K562 (cell line): ENCODE data around the gene SHISA5. TPM values are rescaled to one million over a fixed set of nuclear protein-coding genes. Genes with fewer than 3 reads are reported as not detected.

Experiments
- ADNP ChIP-seq: fragments of 200-800 bp; sonication (Bioruptor generic); IDR thresholded peaks from 2 replicates; pipeline ENCODE4 v1.6.1; 2016; ENCODE audit warnings: missing genetic modification characterization, missing compliant biosample characterization
- DDX20 ChIP-seq: fragments of 450-650 bp; IDR thresholded peaks from 2 replicates; pipeline ENCODE4 v1.6.1; 2016; ENCODE audit warnings: missing genetic modification characterization, low read depth, mild to moderate bottlenecking, missing compliant biosample characterization, moderate library complexity
- ELF1 ChIP-seq: fragments of 200-800 bp; sonication (Bioruptor generic); IDR thresholded peaks from 2 replicates; pipeline ENCODE4 v1.6.1; 2016; ENCODE audit warnings: missing genetic modification characterization, missing compliant biosample characterization
- HDAC1 ChIP-seq, 2 experiments: fragments of 450-650 bp; IDR thresholded peaks; 2 replicates each; pipeline ENCODE4 v1.6.1; 2016 to 2017; ENCODE audit warnings: inconsistent platforms in 1 of 2, mild to moderate bottlenecking in 1 of 2, moderate library complexity in 1 of 2
- HIVEP1 ChIP-seq: fragments of 250-450 bp; sonication (Bioruptor Pico); IDR thresholded peaks from 2 replicates; pipeline ENCODE4 v1.4.0; 2020; ENCODE audit warnings: mild to moderate bottlenecking
- HMG20A ChIP-seq: fragments of 450-650 bp; formaldehyde crosslinking; conservative IDR thresholded peaks from 2 replicates; pipeline ENCODE4 v1.4.0; 2020; ENCODE audit warnings: mild to moderate bottlenecking, mixed read lengths
- MAFF ChIP-seq: IDR thresholded peaks from 2 replicates; pipeline ENCODE4 v1.6.1; 2012; ENCODE audit warnings: low read length, improper control_type of control experiment
- POU5F1 ChIP-seq: fragments of 150-350 bp; IDR thresholded peaks from 2 replicates; pipeline ENCODE4 v1.6.1; 2014; ENCODE audit warnings: borderline replicate concordance, low read length, low read depth, mild to moderate bottlenecking; ENCODE audit not compliant: partially characterized antibody
- RB1 ChIP-seq: fragments of 450-650 bp; IDR thresholded peaks from 2 replicates; pipeline ENCODE4 v1.6.1; 2017; ENCODE audit warnings: low read depth, mild to moderate bottlenecking
- RBM15 ChIP-seq: fragments of 200-400 bp; formaldehyde crosslinking; IDR thresholded peaks from 2 replicates; pipeline ENCODE4 v1.6.1; 2018; ENCODE audit warnings: mild to moderate bottlenecking, low read length, moderate library complexity; ENCODE audit not compliant: insufficient read depth
- RBM39 ChIP-seq: fragments of 200-400 bp; formaldehyde crosslinking; optimal IDR thresholded peaks from 2 replicates; pipeline ENCODE3; 2018; ENCODE audit warnings: low read depth, low read length
- RCOR1 ChIP-seq, 2 experiments: IDR thresholded peaks; 2 replicates each; pipeline ENCODE4 v1.6.1; 2012; ENCODE audit warnings: low read depth in 2 of 2, low read length in 2 of 2, borderline replicate concordance in 1 of 2, improper control_type of control experiment in 1 of 2
- SIN3A ChIP-seq, 2 experiments: fragments of 150-350 bp in 1 of 2; IDR thresholded peaks; 2 replicates each; pipeline ENCODE4 v1.6.1; 2011 to 2016; ENCODE audit warnings: borderline replicate concordance in 2 of 2, low read depth in 2 of 2, low read length in 2 of 2, mild to moderate bottlenecking in 2 of 2, moderate library complexity in 2 of 2; ENCODE audit not compliant: control insufficient read depth in 1 of 2
- SMAD3 ChIP-seq: fragments of 450-650 bp; formaldehyde crosslinking; conservative IDR thresholded peaks from 2 replicates; pipeline ENCODE4 v1.4.0; 2020; ENCODE audit warnings: mild to moderate bottlenecking
- SP1 ChIP-seq: sonication (generic); formaldehyde crosslinking; IDR thresholded peaks from 2 replicates; pipeline ENCODE4 v1.8.1; 2022; ENCODE audit warnings: mild to moderate bottlenecking, missing genetic modification reagents
- ZBTB17 ChIP-seq: fragments of 450-650 bp; formaldehyde crosslinking; IDR thresholded peaks from 2 replicates; pipeline ENCODE4 v1.4.0; 2020; ENCODE audit warnings: mild to moderate bottlenecking
- ZNF134 ChIP-seq: fragments of 250-450 bp; sonication (Bioruptor Pico); conservative IDR thresholded peaks from 2 replicates; pipeline ENCODE4 v1.4.0; 2020
- ZNF263 ChIP-seq: sonication (generic); formaldehyde crosslinking; IDR thresholded peaks from 2 replicates; pipeline ENCODE4 v1.8.0; 2022; ENCODE audit warnings: mild to moderate bottlenecking, missing genetic modification reagents, borderline replicate concordance
- ZNF347 ChIP-seq: fragments of 450-650 bp; formaldehyde crosslinking; IDR thresholded peaks from 2 replicates; pipeline ENCODE4 v1.4.0; 2020; ENCODE audit warnings: low read depth, mild to moderate bottlenecking, moderate library complexity
- ZNF699 ChIP-seq: fragments of 250-450 bp; sonication (Bioruptor Pico); IDR thresholded peaks from 2 replicates; pipeline ENCODE4 v1.8.0; 2021; ENCODE audit warnings: mild to moderate bottlenecking, moderate library complexity; ENCODE audit not compliant: insufficient replicate concordance
- polyA plus RNA-seq, 8 experiments: library from polyadenylated mRNA; depleted of rRNA in 4 of 8; stranded (reverse) in 5 of 8; unstranded in 3 of 8; fragments of >200 nt; fragmentation: Nextera tagmentation in 2 of 8; fragmentation: Illumina TruSeq in 1 of 8; extraction: Ambion mirVana in 2 of 8; extraction: Trizol in 1 of 8; gene quantifications; 2 replicates each; pipeline versions ENCODE4 v1.2.1 to v1.2.3, GENCODE V29; 2011 to 2014; ENCODE audit warnings: inconsistent platforms in 1 of 8, missing spikeins in 1 of 8
- total RNA-seq, 7 experiments: library from RNA; depleted of rRNA in 6 of 7; stranded (reverse); fragments of >200 nt in 6 of 7; fragmentation: Illumina TruSeq in 2 of 7; extraction: Trizol in 2 of 7; gene quantifications; 2 replicates each; pipeline versions ENCODE4 v1.2.1 to v1.2.3, GENCODE V29; 2011 to 2021; ENCODE audit warnings: low replicate concordance in 1 of 7
- TF ChIP-seq, protein P1 (sequence below), 2 experiments: fragments of 200-800 bp in 1 of 2; sonication (Bioruptor generic) in 1 of 2; sonication (generic) in 1 of 2; formaldehyde crosslinking in 1 of 2; IDR thresholded peaks in 1 of 2; conservative IDR thresholded peaks in 1 of 2; 2 replicates each; pipeline versions ENCODE4 v1.5.0 to v1.6.1; 2016 to 2020; ENCODE audit warnings: missing compliant biosample characterization in 1 of 2, missing genetic modification characterization in 1 of 2, missing genetic modification reagents in 1 of 2
- TF ChIP-seq, protein P2 (sequence below): sonication (generic); formaldehyde crosslinking; IDR thresholded peaks from 2 replicates; pipeline ENCODE4 v1.8.1; 2023; ENCODE audit warnings: mild to moderate bottlenecking, missing genetic modification reagents
- TF ChIP-seq, protein P3 (sequence below): fragments of 250-450 bp; sonication (Bioruptor Pico); IDR thresholded peaks from 2 replicates; pipeline ENCODE4 v1.5.0; 2021; ENCODE audit warnings: mild to moderate bottlenecking, borderline replicate concordance

SHISA5 gene
- total and polyA plus RNA-seq, 9 of the 15 experiments (the other 6 are each of a cell fraction or from before 2014, with no cell fraction given), result 8.4 to 85.8 (median 56.1) TPM

DNA sequence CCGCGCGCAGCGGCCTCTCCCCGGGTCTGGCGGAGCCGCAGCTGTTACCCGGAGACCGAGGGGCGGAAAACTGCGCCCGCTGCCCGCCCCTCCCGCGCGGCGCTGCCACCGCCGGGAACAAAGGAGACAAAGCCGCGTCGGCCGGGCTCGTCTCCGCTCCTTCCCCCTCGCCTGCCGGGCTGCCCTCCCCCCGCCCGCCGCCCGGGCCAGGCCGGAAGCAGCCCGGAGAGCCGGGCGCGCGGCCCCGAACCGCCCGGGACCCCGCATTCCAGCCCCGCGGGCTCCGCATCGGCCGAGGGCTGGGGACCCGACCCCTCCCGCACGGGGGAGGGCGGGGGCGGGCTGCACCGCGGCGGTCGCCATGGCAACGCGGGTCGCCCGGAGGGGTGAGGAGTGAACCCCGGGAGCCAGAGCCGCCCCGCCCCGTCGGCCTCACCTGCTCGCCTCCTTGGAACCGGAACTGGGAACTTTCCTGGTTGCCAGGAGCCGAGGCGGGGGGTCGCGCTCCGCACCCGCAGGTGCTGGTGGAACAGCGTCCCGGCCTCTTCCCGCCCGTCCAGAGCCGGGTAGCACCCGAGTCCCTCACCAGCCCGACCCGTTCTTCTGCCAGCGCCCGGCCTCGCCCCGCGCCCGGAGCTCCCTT, 74.5 kb downstream of the SHISA5 start (continued):
- TF ChIP-seq, protein P1, sequence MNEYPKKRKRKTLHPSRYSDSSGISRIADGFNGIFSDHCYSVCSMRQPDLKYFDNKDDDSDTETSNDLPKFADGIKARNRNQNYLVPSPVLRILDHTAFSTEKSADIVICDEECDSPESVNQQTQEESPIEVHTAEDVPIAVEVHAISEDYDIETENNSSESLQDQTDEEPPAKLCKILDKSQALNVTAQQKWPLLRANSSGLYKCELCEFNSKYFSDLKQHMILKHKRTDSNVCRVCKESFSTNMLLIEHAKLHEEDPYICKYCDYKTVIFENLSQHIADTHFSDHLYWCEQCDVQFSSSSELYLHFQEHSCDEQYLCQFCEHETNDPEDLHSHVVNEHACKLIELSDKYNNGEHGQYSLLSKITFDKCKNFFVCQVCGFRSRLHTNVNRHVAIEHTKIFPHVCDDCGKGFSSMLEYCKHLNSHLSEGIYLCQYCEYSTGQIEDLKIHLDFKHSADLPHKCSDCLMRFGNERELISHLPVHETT (CRISPR knock-in tag; conservative IDR thresholded peaks at IDR 0.05 in 1 of 2, IDR thresholded peaks at IDR 0.05 in 1 of 2), result 0 out of 4 replicates have a peak, but pooled peaks of 1 of the 2 experiments have one; percentile 29
- TF ChIP-seq, protein P2, sequence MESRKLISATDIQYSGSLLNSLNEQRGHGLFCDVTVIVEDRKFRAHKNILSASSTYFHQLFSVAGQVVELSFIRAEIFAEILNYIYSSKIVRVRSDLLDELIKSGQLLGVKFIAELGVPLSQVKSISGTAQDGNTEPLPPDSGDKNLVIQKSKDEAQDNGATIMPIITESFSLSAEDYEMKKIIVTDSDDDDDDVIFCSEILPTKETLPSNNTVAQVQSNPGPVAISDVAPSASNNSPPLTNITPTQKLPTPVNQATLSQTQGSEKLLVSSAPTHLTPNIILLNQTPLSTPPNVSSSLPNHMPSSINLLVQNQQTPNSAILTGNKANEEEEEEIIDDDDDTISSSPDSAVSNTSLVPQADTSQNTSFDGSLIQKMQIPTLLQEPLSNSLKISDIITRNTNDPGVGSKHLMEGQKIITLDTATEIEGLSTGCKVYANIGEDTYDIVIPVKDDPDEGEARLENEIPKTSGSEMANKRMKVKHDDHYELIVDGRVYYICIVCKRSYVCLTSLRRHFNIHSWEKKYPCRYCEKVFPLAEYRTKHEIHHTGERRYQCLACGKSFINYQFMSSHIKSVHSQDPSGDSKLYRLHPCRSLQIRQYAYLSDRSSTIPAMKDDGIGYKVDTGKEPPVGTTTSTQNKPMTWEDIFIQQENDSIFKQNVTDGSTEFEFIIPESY, result no peak
- no peak for TF ChIP-seq HIVEP1
- no peak for TF ChIP-seq SMAD3 (CRISPR knock-in tag)
- TF ChIP-seq ZNF134, result no peak
- TF ChIP-seq RBM39, result no peak
- no peak for TF ChIP-seq HMG20A (CRISPR knock-in tag)
- TF ChIP-seq ZNF699 (CRISPR knock-in tag), result no peak
- no peak for TF ChIP-seq RBM15
- TF ChIP-seq ZBTB17 (CRISPR knock-in tag), result no peak
- TF ChIP-seq DDX20 (tag), result no peak
- TF ChIP-seq ZNF347 (CRISPR knock-in tag), result no peak
- TF ChIP-seq SIN3A (IDR thresholded peaks at IDR 0.05; ENCODE audit: borderline replicate concordance in 2 of 2, control insufficient read depth in 1 of 2, low read depth in 2 of 2, low read length in 2 of 2), result peak in 1 of 2 experiments; percentile 25; a peak in 1 of 4 replicates
- no peak for TF ChIP-seq ADNP (tag)
- no peak for TF ChIP-seq RB1
- peak; percentile 51; the same call in 1 of the 2 replicates for TF ChIP-seq ELF1
- no peak for TF ChIP-seq MAFF
- no peak for TF ChIP-seq ZNF263 (CRISPR knock-in tag)
- no peak for TF ChIP-seq SP1
- no peak for TF ChIP-seq POU5F1
- no peak for TF ChIP-seq HDAC1 (IDR thresholded peaks at IDR 0.05)
- TF ChIP-seq, protein P3, sequence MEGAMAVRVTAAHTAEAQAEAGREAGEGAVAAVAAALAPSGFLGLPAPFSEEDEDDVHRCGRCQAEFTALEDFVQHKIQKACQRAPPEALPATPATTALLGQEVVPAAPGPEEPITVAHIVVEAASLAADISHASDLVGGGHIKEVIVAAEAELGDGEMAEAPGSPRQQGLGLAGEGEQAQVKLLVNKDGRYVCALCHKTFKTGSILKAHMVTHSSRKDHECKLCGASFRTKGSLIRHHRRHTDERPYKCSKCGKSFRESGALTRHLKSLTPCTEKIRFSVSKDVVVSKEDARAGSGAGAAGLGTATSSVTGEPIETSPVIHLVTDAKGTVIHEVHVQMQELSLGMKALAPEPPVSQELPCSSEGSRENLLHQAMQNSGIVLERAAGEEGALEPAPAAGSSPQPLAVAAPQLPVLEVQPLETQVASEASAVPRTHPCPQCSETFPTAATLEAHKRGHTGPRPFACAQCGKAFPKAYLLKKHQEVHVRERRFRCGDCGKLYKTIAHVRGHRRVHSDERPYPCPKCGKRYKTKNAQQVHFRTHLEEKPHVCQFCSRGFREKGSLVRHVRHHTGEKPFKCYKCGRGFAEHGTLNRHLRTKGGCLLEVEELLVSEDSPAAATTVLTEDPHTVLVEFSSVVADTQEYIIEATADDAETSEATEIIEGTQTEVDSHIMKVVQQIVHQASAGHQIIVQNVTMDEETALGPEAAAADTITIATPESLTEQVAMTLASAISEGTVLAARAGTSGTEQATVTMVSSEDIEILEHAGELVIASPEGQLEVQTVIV (CRISPR knock-in tag), result no peak
- 0 out of 4 replicates have a peak, but pooled peaks of 1 of the 2 experiments have one; percentile 4 for TF ChIP-seq RCOR1 (IDR thresholded peaks at IDR 0.05; ENCODE audit: borderline replicate concordance in 1 of 2, low read depth in 2 of 2, low read length in 2 of 2)
